Ishikawa (cell line): ENCODE results near the gene TRANK1.

Experiments
- CREB1 ChIP-seq: IDR thresholded peaks from 2 replicates; pipeline ENCODE4 v1.6.1; 2012; ENCODE audit warnings: low read depth
- EP300 ChIP-seq: IDR thresholded peaks from 2 replicates; pipeline ENCODE4 v1.6.1; 2012; ENCODE audit warnings: borderline replicate concordance
- RAD21 ChIP-seq: IDR thresholded peaks from 2 replicates; pipeline ENCODE4 v1.6.1; 2012; ENCODE audit warnings: low read depth
- REST ChIP-seq: IDR thresholded peaks from 2 replicates; pipeline ENCODE4 v1.6.1; 2012; ENCODE audit warnings: low read depth, mild to moderate bottlenecking
- TCF12 ChIP-seq: IDR thresholded peaks from 2 replicates; pipeline ENCODE4 v1.6.1; 2012; ENCODE audit warnings: low read depth
- ZBTB7A ChIP-seq: IDR thresholded peaks from 2 replicates; pipeline ENCODE4 v1.6.1; 2012; ENCODE audit warnings: low read depth

DNA sequence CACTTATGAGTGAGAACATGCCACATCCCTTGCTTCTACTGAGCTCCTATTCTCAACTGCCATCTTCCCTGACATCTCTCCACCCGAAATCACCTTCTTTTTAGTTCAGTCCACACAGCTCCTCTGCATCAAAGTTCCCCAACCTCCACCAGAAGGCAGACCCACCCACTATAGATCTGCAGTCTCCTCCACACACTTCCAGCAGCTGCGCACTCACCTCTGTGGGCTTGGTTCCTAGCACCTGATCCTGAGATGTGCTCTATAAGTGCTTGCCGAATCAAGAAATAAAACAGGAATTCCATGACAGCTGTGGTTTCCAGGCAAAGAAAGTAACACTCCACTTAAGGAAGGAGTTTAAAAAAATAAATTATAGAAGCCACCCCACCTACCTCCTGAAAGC is 85.4 kb downstream of the TRANK1 start:
- no peak for TF ChIP-seq TCF12
- TF ChIP-seq RAD21: no peak
- no peak for TF ChIP-seq EP300
- TF ChIP-seq CREB1: no peak
- no peak for TF ChIP-seq ZBTB7A
- TF ChIP-seq REST: no peak
